ENCODE data around the gene GPC6. TPM values are rescaled to one million over a fixed set of nuclear protein-coding genes. Genes with fewer than 3 reads are reported as not detected.
"Not testable (repeated sequence)": the region's sequence is repeated elsewhere in the genome, so short reads cannot be mapped to it uniquely, and the experiment has no call there.

The GPC6 gene
- total RNA-seq, 1 donor from 2014 or later: 13.8 TPM

DNA sequence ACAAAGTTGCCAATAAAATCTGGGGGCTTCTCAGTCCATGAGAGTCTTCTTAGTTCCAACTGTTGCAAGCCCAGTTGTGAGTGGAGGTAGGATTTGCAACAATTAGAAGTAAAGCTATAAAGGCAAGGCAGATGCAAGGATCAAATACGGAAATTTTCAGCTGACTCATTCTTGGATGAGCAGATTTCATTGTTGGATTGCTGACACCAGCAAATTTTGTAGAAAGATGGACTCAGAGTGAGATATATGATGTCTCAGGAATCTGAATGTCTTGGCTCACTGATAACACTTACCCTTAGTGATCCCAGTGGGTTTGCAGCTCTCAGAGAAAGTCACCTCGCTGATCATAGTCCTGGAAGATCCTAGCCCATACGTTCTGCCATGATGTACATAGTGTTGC, 209.0 kb downstream of the GPC6 start:
- no peaks in the 10 kb centered on the region for H3K27me3 ChIP-seq
- no peak overlapping the region for H3K4me3 ChIP-seq
- no peaks in the 10 kb centered on the region for H3K9me3 ChIP-seq

DNA sequence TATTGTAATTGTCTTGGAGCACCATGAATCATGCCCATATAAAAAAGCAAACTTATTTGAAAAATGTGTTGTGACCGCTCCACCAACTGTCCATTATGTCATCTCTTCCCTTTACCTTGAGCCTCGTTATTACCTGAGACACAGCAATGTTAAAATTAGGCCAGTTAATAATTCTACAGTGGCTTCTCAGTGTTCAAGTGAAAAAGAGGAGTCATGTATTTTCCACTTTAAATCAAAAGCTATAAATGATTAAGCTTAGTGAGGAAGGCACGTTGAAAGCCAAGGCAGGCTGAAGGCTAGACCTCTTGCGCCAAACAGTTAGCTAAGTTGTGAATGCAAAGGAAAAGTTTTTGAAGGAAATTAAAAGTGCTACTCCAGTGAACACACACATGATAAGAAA, 210.5 kb downstream of the GPC6 start:
- H3K4me1 ChIP-seq: no peaks in the 10 kb centered on the region
- no peaks in the 10 kb centered on the region for H3K27me3 ChIP-seq
- H3K9me3 ChIP-seq: no peaks in the 10 kb centered on the region
- no peak overlapping the region for H3K4me3 ChIP-seq
- TF ChIP-seq POLR2AphosphoS5 (IDR thresholded peaks at IDR 0.05; ENCODE audit: insufficient read depth in 1 of 2, low read depth in 1 of 2): no peak
- TF ChIP-seq, protein P1, sequence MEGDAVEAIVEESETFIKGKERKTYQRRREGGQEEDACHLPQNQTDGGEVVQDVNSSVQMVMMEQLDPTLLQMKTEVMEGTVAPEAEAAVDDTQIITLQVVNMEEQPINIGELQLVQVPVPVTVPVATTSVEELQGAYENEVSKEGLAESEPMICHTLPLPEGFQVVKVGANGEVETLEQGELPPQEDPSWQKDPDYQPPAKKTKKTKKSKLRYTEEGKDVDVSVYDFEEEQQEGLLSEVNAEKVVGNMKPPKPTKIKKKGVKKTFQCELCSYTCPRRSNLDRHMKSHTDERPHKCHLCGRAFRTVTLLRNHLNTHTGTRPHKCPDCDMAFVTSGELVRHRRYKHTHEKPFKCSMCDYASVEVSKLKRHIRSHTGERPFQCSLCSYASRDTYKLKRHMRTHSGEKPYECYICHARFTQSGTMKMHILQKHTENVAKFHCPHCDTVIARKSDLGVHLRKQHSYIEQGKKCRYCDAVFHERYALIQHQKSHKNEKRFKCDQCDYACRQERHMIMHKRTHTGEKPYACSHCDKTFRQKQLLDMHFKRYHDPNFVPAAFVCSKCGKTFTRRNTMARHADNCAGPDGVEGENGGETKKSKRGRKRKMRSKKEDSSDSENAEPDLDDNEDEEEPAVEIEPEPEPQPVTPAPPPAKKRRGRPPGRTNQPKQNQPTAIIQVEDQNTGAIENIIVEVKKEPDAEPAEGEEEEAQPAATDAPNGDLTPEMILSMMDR (IDR thresholded peaks at IDR 0.05): no peak
- TF ChIP-seq POLR2A (IDR thresholded peaks at IDR 0.05): no peak
- DNase-seq (ENCODE audit: extremely low spot score in 2 of 2): no peak
- no peak overlapping the region for H3K27ac ChIP-seq
- no peaks in the 10 kb centered on the region for H3K36me3 ChIP-seq
- intact Hi-C loops (cut with DNase I): no loop called here

More for the DNA sequence above, 209.0 kb downstream of the GPC6 start:
- Histone ChIP-seq H3K36me3 (no peaks in the 10 kb centered on the region), H3K27ac (no peak overlapping the region), H3K4me1 (no peaks in the 10 kb centered on the region)
- DNase-seq (ENCODE audit: extremely low spot score in 2 of 2): no peak
- TF ChIP-seq POLR2A (IDR thresholded peaks at IDR 0.05) (no peak), POLR2AphosphoS5 (IDR thresholded peaks at IDR 0.05; ENCODE audit: insufficient read depth in 1 of 2, low read depth in 1 of 2) (no peak)
- TF ChIP-seq, protein P1 (IDR thresholded peaks at IDR 0.05): no peak
- intact Hi-C loops (cut with DNase I): no loop called here

DNA sequence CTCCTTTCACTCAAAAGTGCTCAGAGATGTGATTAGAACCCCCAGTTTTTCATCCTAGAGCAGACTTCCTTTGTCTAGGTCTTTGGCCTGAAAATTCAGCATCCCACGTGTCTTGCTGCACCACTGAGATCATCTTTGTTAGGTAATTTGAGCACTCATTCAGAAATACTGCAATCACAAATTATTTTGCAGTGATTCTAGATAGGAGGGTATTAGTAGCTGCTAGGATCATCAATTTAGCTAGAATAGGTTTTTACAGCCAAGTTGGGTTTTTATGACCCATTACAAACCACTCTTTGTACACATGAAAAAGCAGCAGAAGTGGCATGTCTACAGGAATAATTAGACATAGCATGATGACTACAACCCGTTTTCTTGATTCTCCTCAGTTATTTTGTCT, 219.6 kb downstream of the GPC6 start:
- no peak overlapping the region for H3K4me3 ChIP-seq
- TF ChIP-seq POLR2A (IDR thresholded peaks at IDR 0.05): no peak
- intact Hi-C loops (cut with DNase I): no loop called here

DNA sequence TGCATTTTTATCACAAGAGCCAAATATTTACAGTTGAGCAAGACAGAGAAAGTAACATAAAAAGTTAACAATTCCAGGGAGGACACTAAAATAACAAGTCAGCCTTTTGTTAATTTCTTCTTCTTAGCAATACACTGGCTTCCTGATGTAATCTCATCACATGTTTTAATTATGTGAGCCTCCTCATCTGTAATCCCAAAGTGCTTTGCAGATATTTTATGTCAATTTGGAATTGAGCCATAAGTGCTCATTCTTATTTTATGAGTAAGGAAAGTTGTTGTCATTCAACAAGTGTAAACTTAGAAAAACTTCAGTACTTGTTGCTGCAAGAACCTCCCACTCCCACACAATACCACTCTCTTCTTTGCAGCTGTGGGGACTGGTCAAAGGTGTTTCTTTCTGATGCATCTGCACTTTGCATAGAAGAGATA, 223.6 kb downstream of the GPC6 start:
- no peaks in the 10 kb centered on the region for H3K4me1 ChIP-seq
- TF ChIP-seq POLR2A (IDR thresholded peaks at IDR 0.05) (no peak), POLR2AphosphoS5 (IDR thresholded peaks at IDR 0.05; ENCODE audit: insufficient read depth in 1 of 2, low read depth in 1 of 2) (no peak)
- TF ChIP-seq, protein P1 (IDR thresholded peaks at IDR 0.05): no peak
- H3K27me3 ChIP-seq: no peaks in the 10 kb centered on the region
- H3K27ac ChIP-seq: no peak overlapping the region
- no peaks in the 10 kb centered on the region for H3K9me3 ChIP-seq
- no peak overlapping the region for H3K4me3 ChIP-seq
- no peaks in the 10 kb centered on the region for H3K36me3 ChIP-seq
- no peak for DNase-seq (ENCODE audit: extremely low spot score in 2 of 2)
- intact Hi-C loops (cut with DNase I): no loop called here

More for the DNA sequence above, 219.6 kb downstream of the GPC6 start:
- no peak overlapping the region for H3K27ac ChIP-seq
- no peaks in the 10 kb centered on the region for H3K27me3 ChIP-seq
- no peaks in the 10 kb centered on the region for H3K4me1 ChIP-seq
- DNase-seq (ENCODE audit: extremely low spot score in 2 of 2): no peak
- no peaks in the 10 kb centered on the region for H3K9me3 ChIP-seq
- no peaks in the 10 kb centered on the region for H3K36me3 ChIP-seq

DNA sequence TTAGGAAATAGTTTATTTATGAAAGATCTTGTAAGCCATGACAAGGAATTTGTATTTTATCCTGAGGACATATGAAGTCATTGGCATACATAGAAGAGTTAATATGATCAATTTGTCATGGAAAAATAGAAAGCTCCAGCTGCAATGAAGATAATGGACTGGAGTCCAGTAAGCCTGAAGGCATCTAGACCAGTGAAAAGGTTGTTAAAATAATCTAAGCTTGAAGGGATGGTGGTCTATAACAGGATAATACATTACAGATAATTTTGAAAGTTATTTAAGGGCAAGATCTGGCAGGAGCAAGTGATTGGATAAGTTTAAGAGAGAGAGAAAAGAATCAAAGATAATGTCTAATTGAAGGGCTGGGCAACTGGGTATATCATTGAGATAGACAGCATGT, 224.2 kb downstream of the GPC6 start:
- H3K27me3 ChIP-seq: no peaks in the 10 kb centered on the region
- intact Hi-C loops (cut with DNase I): no loop called here

DNA sequence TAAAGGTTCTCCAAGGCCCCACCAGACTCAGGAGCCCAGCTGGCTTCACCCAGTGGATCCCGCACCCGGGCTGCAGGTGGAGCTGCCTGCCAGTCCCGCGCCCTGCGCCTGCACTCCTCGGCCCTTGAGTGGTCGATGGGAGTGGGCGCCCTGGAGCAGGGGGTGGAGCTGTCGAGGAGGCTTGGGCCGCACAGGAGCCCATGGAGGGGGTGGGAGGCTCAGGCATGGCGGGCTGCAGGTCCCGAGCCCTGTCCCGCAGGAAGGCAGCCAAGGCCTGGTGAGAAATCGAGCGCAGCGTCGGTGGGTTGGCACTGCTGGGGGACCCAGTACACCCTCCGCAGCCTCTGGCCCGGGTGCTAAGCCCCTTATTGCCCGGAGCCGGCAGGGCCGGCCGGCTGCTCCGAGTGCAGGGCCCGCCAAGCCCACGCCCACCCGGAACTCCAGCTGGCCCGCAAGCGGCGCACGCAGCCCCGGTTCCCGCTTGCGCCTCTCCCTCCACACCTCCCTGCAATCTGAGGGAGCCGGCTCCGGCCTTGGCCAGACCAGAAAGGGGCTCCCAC, 228.1 kb downstream of the GPC6 start:
- H3K27me3 ChIP-seq; DNase-seq (ENCODE audit: extremely low spot score in 2 of 2); H3K9me3 ChIP-seq; H3K4me3 ChIP-seq; intact Hi-C loops (cut with DNase I); H3K27ac ChIP-seq; H3K36me3 ChIP-seq; H3K4me1 ChIP-seq: not testable (repeated sequence)

More for the DNA sequence above, 224.2 kb downstream of the GPC6 start:
- H3K4me3 ChIP-seq: no peak overlapping the region
- no peaks in the 10 kb centered on the region for H3K4me1 ChIP-seq
- H3K9me3 ChIP-seq: no peaks in the 10 kb centered on the region
- TF ChIP-seq POLR2AphosphoS5 (IDR thresholded peaks at IDR 0.05; ENCODE audit: insufficient read depth in 1 of 2, low read depth in 1 of 2): no peak
- no peak for TF ChIP-seq POLR2A (IDR thresholded peaks at IDR 0.05)
- TF ChIP-seq, protein P1 (IDR thresholded peaks at IDR 0.05): no peak
- no peak overlapping the region for H3K27ac ChIP-seq
- no peak for DNase-seq (ENCODE audit: extremely low spot score in 2 of 2)
- no peaks in the 10 kb centered on the region for H3K36me3 ChIP-seq

All from vagina (tissue), 2 donors.